ENCODE data around the gene SEMA5B.

- TF ChIP-seq POLR2A (IDR thresholded peaks at IDR 0.05; ENCODE audit: low read depth, low read length): no peak
- no peak for TF ChIP-seq PAX5 (IDR thresholded peaks at IDR 0.05; ENCODE audit: insufficient read depth, low read length, severe bottlenecking)
- no peak for TF ChIP-seq SPI1 (IDR thresholded peaks at IDR 0.05; ENCODE audit: low read depth, low read length)
These were observed 8.4 kb downstream of the SEMA5B start for GRCh38 chr3:123019161-123019560.
